ENCODE measurements around the gene ZBTB7C.

ZBTB7C gene

DNA sequence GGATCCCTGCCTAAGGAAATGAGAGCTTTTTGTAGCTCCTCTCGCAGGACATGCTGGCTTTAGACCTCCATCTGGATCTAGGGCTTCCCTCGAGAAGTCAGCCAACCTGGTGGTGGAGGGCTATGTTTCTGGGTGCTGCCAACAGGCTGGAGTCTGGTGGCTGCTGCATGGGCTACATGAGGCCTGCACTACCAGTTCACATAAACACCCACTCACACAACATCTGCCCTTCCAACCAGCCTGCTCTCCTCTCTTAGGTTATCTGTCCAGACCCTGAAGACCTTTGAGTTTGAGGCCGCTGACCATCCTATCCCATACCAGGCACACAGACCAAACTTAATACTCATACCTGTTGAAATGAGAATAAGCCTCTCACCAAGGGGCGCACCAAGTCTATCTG lies 427.4 kb downstream of the ZBTB7C start:
- DNase-seq (ENCODE audit: low read depth in 2 of 2, low spot score in 1 of 2), result no peak

DNA sequence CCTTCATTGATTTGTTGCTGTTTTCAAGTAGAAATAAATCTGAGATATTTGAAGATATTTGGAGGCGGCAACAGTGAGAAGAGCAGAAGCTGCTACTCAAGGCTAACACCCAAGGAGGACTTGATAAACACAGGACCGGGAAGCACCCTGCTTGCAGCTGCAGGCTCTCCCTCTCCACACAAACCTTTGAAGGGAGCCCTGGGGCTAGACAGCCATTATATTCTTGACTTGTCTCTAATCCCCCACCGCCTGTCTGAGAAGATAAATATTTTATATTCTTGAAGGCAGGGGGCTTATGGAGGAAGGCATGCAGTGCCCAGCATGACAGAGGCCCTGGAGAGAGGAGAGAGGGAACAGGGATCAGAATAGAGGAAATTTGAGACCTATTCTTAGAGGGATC lies 427.9 kb downstream of the ZBTB7C start:
- DNase-seq (ENCODE audit: low read depth in 2 of 2, low spot score in 1 of 2), result no peak

DNA sequence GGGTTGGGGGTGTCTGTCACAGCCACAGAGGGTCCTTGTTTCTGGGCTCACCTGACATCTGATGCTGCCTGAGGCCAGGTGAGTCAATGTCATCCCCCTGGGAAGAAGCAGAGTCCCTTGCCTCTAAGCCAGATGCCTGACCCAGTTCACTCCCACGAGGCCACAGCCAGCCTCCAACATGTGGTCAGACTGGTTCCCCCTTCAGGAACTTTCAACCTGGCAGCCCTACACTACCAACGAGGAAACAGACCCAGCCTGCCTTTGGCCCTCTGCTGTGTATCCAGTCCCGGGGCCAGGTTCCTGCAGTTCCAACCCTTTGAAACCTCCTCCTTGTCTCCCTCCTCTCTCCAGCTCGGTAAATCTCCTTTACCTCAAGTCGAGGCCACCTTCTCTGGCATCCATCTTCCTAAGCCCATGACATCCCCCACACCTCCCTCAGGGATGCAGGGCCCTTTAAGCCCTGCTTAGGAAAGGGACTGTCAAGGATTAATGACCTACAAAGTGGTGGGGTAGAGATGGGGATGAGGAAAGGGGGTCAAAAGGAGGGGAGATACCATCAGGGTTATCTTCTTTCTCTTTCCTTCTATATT lies 429.5 kb downstream of the ZBTB7C start:
- no peak for DNase-seq (ENCODE audit: low read depth in 2 of 2, low spot score in 1 of 2)

DNA sequence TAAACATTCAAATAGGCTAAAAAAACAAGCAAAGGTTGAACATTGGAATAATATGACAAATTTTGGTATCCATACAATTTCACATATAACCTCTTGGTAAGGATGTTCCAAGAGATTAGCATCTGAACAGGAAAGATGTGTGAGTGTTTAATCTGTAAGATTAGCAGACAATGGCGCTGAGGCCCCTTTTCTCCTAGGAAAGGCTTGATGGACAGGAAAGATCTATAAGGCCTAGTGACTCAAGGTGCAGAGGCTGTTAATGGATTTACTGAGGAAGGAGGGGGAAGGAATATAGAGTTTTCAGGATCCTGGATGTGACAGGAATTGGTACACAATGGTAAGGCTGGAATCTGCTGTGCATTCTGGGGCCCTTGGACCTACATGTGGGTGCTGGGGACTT lies 430.6 kb downstream of the ZBTB7C start:
- DNase-seq (ENCODE audit: low read depth in 2 of 2, low spot score in 1 of 2), result no peak

DNA sequence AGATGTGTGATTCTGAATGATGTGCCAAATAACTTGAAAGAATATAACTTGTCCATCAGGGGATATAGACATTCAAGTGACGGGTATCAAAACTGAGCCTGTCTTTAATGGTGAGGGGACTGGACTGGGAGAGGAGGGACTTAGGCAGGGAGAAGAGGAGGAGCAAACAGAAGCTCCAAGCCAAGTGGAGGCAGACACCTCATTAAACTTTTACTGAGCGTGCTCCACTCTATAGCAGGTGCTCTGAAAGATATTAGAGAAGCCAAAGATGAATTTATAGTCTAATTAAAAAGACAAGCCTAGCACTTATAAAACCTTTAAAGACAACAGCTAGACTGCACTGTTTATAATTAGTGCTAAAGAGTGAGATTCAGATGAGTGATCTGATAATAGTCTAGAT lies 431.0 kb downstream of the ZBTB7C start:
- DNase-seq (ENCODE audit: low read depth in 2 of 2, low spot score in 1 of 2), result no peak

Measured in stimulated activated CD8-positive, alpha-beta memory T cell treated with anti-CD3 and anti-CD28 coated beads, Interleukin-4, amount 100 ng/mL, for 4 hours (primary cell).